Ectodermal cell (in vitro differentiated cells): ENCODE measurements around the gene PPM1L.

Experiments
- H3K27ac ChIP-seq: 2 replicates; pipeline ENCODE4 v1.7.0; 2013; ENCODE audit warnings: mild to moderate bottlenecking, low read depth, low read length; ENCODE audit not compliant: insufficient read depth, poor library complexity, severe bottlenecking
- H3K27me3 ChIP-seq: 2 replicates; pipeline ENCODE4 v1.7.0; 2013; ENCODE audit warnings: mild to moderate bottlenecking, low read length; ENCODE audit not compliant: insufficient read depth, control insufficient read depth, poor library complexity, severe bottlenecking
- H3K36me3 ChIP-seq: one replicate; pipeline ENCODE4 v1.7.0; 2013; ENCODE audit warnings: low read length; ENCODE audit not compliant: control insufficient read depth, insufficient read depth
- H3K4me1 ChIP-seq: one replicate; pipeline ENCODE4 v1.7.0; 2013; ENCODE audit warnings: low read length; ENCODE audit not compliant: control insufficient read depth, insufficient read depth
- H3K4me3 ChIP-seq: 2 replicates; pipeline ENCODE4 v1.7.0; 2013; ENCODE audit warnings: low read depth, low read length, control low read depth; ENCODE audit not compliant: insufficient read depth
- H3K9me3 ChIP-seq: 2 replicates; pipeline ENCODE4 v1.7.0; 2013; ENCODE audit warnings: mild to moderate bottlenecking, low read length, moderate library complexity; ENCODE audit not compliant: control insufficient read depth
- WGBS, 2 experiments: methylation state at CpG; one replicate each; pipeline ENCODE4 v1.1.7; 2013; ENCODE audit warnings: missing lambda C conversion rate in 2 of 2; 5-methylcytosine and 5-hydroxymethylcytosine counted together

Gene PPM1L

DNA sequence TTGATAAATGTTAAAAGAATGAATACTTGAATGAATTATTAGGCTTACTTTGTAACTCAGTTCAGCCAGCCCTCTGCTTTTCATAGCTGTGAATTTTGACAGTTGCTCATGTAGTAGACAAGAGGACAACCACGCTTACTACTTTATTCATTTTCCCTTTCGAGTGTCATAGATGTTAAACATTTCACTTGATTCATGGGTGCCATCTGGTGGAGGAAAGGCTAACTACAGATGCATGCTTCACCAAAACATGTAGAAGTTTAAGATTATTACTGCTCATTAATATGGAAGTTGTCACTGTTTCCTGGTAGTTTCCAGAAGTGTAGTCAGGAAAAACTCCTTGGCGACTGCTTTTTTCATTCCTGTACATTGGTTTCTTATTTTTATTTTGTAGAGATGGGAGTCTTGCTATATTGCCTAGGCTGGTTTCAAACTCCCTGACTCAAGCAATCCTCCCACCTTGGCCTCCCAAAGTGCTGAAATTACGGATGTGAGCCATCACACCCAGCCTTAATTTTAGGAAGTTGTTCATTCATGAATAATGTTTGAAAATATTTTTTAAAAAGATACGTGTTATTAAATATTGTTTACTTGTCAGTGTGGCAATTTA, 186.0 kb downstream of the PPM1L start:
- no peak overlapping the region for H3K4me3 ChIP-seq
- no peak overlapping the region for H3K27ac ChIP-seq
- H3K36me3 ChIP-seq, result no peaks in the 10 kb centered on the region
- 67 to 74% methylated on average over 5 of the region's 5 CpGs for WGBS, 2 experiments
- H3K4me1 ChIP-seq, result no peaks in the 10 kb centered on the region
- no peaks in the 10 kb centered on the region for H3K9me3 ChIP-seq
- H3K27me3 ChIP-seq, result no peaks in the 10 kb centered on the region

GRCh38 chr3:160943996-160944395, 188.0 kb downstream of the PPM1L start:
- H3K4me3 ChIP-seq, result no peak overlapping the region
- WGBS, 2 experiments, result 92 to 100% methylated on average over 1 of the region's 1 CpG
- H3K36me3 ChIP-seq, result no peaks in the 10 kb centered on the region
- H3K27me3 ChIP-seq, result no peaks in the 10 kb centered on the region
- H3K27ac ChIP-seq, result no peak overlapping the region
- H3K4me1 ChIP-seq, result no peaks in the 10 kb centered on the region
- H3K9me3 ChIP-seq, result no peaks in the 10 kb centered on the region

GRCh38 chr3:160945336-160945735, 189.3 kb downstream of the PPM1L start:
- no peak overlapping the region for H3K4me3 ChIP-seq
- H3K36me3 ChIP-seq, result no peaks in the 10 kb centered on the region
- no peaks in the 10 kb centered on the region for H3K4me1 ChIP-seq
- H3K27me3 ChIP-seq, result no peaks in the 10 kb centered on the region
- no peak overlapping the region for H3K27ac ChIP-seq
- H3K9me3 ChIP-seq, result no peaks in the 10 kb centered on the region
- WGBS, 2 experiments, result 91 to 93% methylated on average over 2 of the region's 2 CpGs

DNA sequence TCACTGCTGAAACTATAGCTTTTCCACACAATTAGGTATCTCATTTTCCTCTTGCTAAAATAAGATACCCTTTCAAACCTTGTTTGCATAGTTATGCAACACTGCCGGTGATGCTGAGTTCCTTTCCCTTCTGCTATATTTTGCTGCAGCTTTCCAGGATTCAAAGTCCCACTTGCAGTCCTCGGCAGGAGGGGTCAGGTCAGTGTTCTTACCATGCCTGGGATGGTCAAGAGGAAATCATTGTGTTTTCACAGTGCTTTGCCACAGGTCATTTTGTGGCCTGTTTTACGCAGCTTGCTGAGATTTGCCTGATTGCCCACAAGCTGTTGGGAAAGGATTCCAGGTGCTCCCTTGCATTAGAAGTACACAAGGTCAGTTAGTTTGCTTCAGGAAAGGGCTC, 192.2 kb downstream of the PPM1L start:
- Histone ChIP-seq H3K9me3 (no peaks in the 10 kb centered on the region), H3K27ac (no peak overlapping the region), H3K27me3 (no peaks in the 10 kb centered on the region), H3K4me3 (no peak overlapping the region), H3K4me1 (no peaks in the 10 kb centered on the region), H3K36me3 (no peaks in the 10 kb centered on the region)
- WGBS, 2 experiments, result 82 to 86% methylated on average over 3 of the region's 3 CpGs

DNA sequence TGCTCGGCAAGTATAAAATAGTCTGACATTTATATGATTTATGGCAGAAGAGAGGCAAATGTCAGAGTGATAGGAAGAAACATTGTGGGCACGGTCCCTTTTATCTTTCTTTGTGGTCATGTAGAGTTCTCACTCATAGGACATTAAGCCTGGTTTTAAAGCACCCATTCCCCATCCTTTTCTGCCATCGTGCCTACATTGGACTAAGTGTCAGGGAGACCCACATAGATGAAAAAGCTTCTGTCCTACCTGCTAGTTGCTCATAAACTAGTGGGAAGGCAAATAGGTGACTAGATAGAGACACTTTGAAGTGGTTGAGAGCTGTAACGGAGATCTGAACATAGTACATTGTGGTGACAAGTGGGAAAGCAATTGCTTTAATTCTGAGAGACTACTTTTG, 193.4 kb downstream of the PPM1L start:
- 93 to 97% methylated on average over 4 of the region's 4 CpGs for WGBS, 2 experiments

DNA sequence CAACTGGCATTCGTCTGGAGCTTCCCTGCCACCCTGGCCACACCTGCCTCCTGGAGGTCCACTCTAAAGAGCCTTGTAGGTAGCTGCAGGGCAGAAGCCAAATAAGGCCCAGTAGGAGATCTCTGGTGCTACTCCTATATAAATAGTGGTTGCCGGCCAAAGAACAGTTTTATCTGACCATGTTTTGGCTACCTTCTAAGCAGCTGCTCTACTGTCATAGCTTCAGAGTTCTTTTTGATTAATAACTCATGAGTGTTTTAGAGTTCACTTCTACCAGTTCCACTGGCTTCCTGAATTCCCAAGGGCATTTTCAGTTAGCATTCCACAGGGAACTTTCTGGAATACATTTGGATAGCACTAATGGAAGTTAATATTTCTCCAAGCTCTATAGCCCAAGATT, 194.5 kb downstream of the PPM1L start:
- Histone ChIP-seq H3K27ac (no peak overlapping the region), H3K9me3 (no peaks in the 10 kb centered on the region), H3K4me1 (no peaks in the 10 kb centered on the region), H3K4me3 (no peak overlapping the region), H3K27me3 (no peaks in the 10 kb centered on the region), H3K36me3 (no peaks in the 10 kb centered on the region)
- 87 to 96% methylated on average over 2 of the region's 2 CpGs for WGBS, 2 experiments

More for the DNA sequence above, 193.4 kb downstream of the PPM1L start:
- no peaks in the 10 kb centered on the region for H3K9me3 ChIP-seq
- no peak overlapping the region for H3K27ac ChIP-seq
- H3K4me3 ChIP-seq, result no peak overlapping the region
- no peaks in the 10 kb centered on the region for H3K4me1 ChIP-seq
- H3K27me3 ChIP-seq, result no peaks in the 10 kb centered on the region
- no peaks in the 10 kb centered on the region for H3K36me3 ChIP-seq

- Histone ChIP-seq H3K36me3 (no peaks in the 10 kb centered on the region), H3K9me3 (no peaks in the 10 kb centered on the region), H3K4me3 (no peak overlapping the region), H3K27me3 (no peaks in the 10 kb centered on the region), H3K4me1 (no peaks in the 10 kb centered on the region), H3K27ac (no peak overlapping the region)
- WGBS, 2 experiments, result 93 to 100% methylated on average over 1 to 2 of the region's 2 CpGs
Measured at GRCh38 chr3:160950954-160951353, 194.9 kb downstream of the PPM1L start.

DNA sequence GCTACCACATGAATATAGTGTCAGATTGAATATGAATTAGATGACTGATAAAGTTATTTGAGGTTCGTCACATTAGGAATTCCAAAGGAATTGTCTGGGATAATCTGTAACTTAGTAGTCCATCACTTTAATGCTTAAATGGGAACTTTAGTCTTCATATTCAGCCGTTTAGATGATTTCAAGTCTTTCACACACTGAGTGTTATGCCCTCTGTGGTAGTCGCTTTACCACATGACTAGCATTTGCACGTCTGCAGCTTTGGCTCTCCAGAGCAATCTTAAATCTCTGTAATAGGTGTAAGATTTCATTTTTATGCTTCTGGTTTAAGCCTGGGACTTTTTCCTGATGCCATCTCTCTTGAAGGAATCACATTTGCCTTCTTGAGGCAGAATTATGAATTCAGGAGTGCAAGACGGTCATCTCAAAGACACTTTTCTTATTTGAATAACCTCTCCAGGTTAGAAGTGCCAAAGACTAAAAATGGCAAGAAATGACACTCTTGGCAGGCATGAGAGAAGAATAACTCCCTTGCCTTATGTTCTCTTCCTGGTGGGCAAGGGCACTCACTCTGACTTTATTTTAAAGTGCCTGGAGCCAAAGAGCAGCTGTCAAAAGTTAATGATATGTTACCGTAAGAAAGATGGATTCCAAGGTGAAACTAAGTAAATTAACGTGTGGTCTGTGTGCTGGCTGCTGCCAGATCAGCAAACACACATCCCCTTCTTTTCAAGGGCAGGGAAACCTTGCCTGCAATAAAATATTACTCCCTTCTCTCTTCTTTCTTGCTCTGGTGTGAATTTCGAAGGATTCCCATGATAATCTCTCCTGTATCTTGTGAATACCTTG, 195.8 kb downstream of the PPM1L start:
- Histone ChIP-seq H3K4me3 (no peak overlapping the region), H3K36me3 (no peaks in the 10 kb centered on the region), H3K9me3 (no peaks in the 10 kb centered on the region), H3K4me1 (no peaks in the 10 kb centered on the region), H3K27me3 (no peaks in the 10 kb centered on the region), H3K27ac (no peak overlapping the region)
- 94 to 97% methylated on average over 8 of the region's 8 CpGs for WGBS, 2 experiments

DNA sequence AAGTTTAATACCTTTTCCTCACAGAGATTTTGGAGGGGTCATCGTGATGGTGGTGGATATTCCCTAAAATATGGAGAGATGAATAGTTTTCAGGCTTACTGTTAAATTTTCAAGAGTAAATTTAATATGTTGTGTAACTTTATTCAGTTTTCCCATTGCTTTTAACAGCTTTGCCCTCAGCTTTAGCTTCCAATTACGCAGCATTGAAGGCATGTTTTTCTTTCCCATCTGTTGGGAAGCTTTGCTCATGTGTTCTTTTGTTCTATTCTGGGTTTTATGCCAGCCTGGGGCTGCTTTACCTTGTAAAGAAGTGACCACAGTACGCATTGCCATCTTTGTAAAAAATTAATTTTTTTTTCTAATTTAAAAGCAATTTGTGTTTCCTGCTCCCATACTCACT, 197.7 kb downstream of the PPM1L start:
- Histone ChIP-seq H3K4me1 (no peaks in the 10 kb centered on the region), H3K4me3 (no peak overlapping the region), H3K9me3 (no peaks in the 10 kb centered on the region), H3K27me3 (no peaks in the 10 kb centered on the region), H3K27ac (no peak overlapping the region), H3K36me3 (no peaks in the 10 kb centered on the region)
- 93 to 100% methylated on average over 1 to 3 of the region's 3 CpGs for WGBS, 2 experiments

- H3K27me3 ChIP-seq, result no peaks in the 10 kb centered on the region
- H3K9me3 ChIP-seq, result no peaks in the 10 kb centered on the region
- H3K36me3 ChIP-seq, result no peaks in the 10 kb centered on the region
- H3K4me3 ChIP-seq, result no peak overlapping the region
- H3K27ac ChIP-seq, result no peak overlapping the region
- no peaks in the 10 kb centered on the region for H3K4me1 ChIP-seq
Measured at GRCh38 chr3:160956785-160957184, 200.8 kb downstream of the PPM1L start.
